Fibroblast of mammary gland (primary cell): ENCODE results near the gene PTPN13.

ENCODE experiments used
- DNase-seq: peaks from one replicate; pipeline ENCODE4 v3.0.0-alpha.2; 2010; ENCODE audit warnings: low read depth
- H3K4me3 ChIP-seq: 2 replicates; pipeline ENCODE4 v1.5.1; 2011; ENCODE audit warnings: low read depth, mild to moderate bottlenecking, low read length, moderate library complexity; ENCODE audit not compliant: control insufficient read depth
- CTCF ChIP-seq: conservative IDR thresholded peaks from 2 replicates; pipeline ENCODE4 v1.5.1; 2011; ENCODE audit warnings: low read depth, low read length, inconsistent platforms; ENCODE audit not compliant: control insufficient read depth, insufficient read depth

Gene PTPN13

GRCh38 chr4:86614865-86615264, 20.8 kb downstream of the PTPN13 start:
- TF ChIP-seq CTCF: no peak
- no peak for DNase-seq
- no peak overlapping the region for H3K4me3 ChIP-seq

- H3K4me3 ChIP-seq: no peak overlapping the region
- DNase-seq: no peak
- no peak for TF ChIP-seq CTCF
These were observed 21.4 kb downstream of the PTPN13 start for GRCh38 chr4:86615501-86615900.

DNA sequence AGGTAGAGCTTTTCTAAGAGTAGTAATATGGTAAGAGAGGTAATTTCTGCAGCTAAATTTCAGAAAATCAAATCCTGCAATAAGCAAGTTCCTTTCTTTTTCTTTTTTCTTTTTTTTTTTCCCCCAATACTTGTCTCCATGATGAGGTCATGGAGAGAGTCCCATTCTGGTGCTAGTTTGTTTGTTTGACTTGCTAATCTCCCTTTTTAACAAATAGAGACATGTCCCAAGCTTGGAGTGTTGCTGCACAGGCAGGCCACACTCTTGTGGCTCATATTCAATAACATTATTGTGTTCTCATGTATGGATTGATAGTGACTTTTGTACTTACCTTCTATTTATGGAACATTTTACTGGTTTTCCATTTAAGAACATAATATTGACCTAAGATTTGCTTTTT, 25.5 kb downstream of the PTPN13 start:
- no peak for TF ChIP-seq CTCF

DNA sequence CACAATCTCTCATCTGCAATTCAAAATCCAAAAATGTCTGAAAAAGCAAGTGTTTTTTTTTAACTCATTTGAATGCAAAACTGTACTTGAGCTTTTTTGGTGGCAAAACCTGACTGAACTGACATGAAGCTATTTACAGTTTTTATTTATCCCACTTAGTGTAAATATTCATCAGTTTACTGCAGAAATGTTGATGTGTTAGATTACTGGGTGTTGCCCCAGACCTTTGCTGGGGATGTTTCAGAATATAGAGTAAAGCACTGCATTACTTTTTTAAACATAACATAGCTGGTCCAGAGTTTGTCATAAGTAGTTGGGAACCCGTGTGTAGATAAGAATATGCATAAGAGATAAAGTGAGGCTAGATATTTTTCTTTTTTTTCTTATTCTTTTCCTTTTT, 27.3 kb downstream of the PTPN13 start:
- H3K4me3 ChIP-seq: no peak overlapping the region
- no peak for DNase-seq
- TF ChIP-seq CTCF: no peak

More for the DNA sequence above, 25.5 kb downstream of the PTPN13 start:
- no peak for DNase-seq
- H3K4me3 ChIP-seq: no peak overlapping the region

- no peak overlapping the region for H3K4me3 ChIP-seq
- no peak for DNase-seq
- no peak for TF ChIP-seq CTCF
These were observed 32.0 kb downstream of the PTPN13 start for GRCh38 chr4:86626066-86626465.

DNA sequence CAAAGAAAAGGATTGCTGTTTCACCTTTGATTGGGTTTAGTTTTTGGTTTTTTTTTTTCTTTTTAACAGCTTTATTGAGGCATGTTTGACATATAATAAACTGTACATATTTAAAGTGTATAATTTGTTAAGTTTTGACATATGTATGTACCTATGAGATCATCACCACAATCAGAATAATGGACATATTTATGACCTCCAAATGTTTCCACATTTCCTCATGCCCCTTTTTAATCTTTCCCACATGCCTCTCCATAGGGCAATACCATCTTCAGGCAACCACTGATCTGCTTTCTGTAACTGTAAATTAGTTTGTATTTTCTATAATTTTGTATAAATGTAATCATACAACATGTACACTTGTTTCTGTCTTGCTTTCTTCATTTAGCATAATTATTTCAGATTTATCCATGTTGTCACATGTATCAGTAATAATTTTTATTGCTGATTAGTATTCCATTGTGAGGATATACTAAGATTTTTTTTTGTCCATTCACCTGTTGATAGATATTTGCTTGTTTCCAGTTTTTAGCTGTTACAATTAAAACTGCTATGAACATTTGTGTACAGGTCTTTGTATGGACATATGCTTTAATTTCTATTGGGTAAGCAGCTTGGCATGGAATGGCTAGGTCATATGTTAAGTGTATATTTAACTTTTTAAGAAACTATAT, 33.5 kb downstream of the PTPN13 start:
- TF ChIP-seq CTCF: no peak
- DNase-seq: no peak
- H3K4me3 ChIP-seq: no peak overlapping the region

DNA sequence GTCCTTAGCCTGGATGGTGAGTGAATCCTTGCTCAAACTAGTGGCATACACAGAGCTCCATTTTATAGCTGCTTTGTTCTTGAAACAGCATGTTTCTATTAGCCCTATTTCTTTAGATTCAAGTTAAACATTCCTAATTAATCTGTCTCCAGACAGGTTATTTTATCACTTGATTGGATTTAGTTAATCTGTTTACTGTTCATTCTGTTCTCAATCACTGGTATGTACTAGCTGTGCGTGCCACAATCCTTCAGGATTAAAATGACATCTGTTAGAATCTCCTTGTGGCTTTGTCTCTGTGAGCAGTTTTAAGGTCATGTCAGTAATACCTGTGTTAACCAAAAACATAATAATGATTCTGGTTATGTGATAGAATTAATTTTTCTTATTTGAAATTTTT, 36.5 kb downstream of the PTPN13 start:
- no peak overlapping the region for H3K4me3 ChIP-seq
- no peak for TF ChIP-seq CTCF
- DNase-seq: no peak
